Measurements from ENCODE around the gene CCDC97.

The CCDC97 gene

DNA sequence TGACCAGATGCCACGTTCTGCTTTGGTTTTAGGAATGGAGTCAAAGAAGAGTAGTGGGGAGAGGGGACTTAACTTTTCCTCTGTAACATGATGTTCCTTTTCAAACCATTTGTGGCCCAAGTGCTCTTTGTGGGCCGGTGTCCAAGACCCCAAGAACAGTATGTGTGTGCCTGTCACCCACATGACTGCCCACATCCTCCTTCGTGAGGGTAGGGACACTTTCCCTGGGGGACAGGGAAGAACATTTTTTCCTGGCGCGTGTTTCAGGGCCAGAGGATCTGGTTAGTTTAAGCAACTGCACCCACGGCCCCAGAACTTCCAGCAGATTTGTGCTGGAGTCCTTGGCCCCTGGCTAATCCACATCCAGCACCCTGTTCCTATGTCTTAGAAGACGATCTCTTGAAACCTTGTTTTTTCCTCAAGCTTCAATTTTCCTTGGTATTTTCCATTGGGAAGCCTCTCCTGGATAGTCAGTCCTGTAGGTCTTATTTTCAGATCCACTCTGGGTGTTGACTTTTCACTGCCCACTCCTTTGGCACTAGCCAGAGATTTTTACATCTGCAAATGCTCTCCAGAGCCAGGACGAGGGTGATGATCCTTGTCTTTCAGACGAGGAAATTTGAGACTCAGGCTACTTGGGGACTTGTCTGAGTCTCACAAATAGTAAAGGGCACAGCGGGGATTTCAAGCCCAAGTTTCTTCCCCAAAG lies 10.8 kb upstream of the CCDC97 start:
- no peak for DNase-seq

DNA sequence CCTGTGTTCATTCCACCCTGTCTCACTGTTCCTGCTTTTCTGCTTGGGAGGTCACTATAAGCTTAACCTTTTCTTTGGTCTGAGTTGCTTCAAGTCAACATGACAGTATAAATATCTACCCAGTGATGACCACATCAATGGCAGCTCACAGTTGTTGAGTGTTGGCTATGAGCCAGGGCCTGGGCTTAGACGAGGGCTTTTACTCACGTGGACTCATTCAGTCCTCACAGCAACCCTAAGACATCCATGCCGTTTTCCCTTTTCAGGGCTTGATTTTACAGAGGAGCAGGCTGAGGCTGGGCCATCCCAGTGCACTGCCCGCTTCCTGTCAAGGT lies 10.2 kb upstream of the CCDC97 start:
- peak; percentile 46 for DNase-seq

DNA sequence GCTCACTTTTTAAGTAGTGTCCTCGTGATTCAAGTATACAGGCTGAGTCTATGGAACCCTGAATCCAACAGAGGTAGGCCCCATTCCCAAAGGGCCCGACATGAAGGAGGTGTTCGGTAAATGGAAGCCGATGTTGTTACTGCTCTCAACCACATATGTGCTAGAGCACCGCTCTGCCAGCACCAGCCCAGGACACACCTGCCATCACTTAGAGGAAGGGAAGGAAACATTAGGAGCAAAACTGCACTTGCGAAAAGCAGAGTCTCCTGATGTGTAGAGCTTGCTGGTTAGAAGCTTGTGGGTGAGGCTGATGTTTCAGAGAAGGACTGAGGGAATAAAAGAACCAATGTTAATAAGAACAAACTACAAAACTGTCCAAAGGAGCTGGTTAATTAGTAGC lies 9.4 kb upstream of the CCDC97 start:
- no peak for DNase-seq

DNA sequence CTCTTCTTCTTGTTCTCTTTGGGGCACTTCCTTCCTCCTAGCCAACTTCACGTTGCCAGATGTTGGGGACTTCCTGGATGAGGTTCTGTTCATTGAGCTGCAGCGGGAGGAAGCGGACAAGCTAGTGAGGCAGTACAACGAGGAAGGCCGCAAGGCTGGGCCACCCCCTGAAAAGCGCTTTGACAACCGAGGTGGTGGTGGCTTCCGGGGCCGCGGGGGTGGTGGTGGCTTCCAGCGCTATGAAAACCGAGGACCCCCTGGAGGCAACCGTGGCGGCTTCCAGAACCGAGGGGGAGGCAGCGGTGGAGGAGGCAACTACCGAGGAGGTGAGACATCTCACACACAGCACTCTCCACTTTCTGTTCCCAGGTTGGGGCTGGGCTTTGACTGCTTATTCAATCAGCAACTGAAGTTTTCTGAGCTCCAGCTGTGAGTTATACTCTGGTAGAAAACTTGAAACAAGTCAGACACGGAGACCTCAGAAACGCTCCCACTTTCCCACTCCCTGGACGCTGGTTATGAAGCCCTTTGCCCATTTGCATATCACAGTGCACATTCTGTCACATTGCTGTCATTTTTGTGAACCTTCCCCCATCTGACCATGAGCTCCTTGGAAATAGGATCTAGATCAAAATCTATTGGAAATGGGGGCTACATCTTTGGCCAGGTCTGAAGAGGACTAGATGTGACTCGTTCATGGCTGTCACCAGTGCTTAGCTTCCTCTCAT lies 7.2 kb upstream of the CCDC97 start:
- no peak for DNase-seq

DNA sequence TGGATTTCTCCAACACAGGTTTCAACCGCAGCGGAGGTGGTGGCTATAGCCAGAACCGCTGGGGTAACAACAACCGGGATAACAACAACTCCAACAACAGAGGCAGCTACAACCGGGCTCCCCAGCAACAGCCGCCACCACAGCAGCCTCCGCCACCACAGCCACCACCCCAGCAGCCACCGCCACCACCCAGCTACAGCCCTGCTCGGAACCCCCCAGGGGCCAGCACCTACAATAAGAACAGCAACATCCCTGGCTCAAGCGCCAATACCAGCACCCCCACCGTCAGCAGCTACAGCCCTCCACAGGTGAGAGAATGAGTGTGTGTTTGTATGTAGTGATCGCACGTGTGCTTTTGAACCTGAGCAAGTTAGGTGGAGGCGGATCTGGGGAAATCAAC lies 6.0 kb upstream of the CCDC97 start:
- DNase-seq, result no peak

DNA sequence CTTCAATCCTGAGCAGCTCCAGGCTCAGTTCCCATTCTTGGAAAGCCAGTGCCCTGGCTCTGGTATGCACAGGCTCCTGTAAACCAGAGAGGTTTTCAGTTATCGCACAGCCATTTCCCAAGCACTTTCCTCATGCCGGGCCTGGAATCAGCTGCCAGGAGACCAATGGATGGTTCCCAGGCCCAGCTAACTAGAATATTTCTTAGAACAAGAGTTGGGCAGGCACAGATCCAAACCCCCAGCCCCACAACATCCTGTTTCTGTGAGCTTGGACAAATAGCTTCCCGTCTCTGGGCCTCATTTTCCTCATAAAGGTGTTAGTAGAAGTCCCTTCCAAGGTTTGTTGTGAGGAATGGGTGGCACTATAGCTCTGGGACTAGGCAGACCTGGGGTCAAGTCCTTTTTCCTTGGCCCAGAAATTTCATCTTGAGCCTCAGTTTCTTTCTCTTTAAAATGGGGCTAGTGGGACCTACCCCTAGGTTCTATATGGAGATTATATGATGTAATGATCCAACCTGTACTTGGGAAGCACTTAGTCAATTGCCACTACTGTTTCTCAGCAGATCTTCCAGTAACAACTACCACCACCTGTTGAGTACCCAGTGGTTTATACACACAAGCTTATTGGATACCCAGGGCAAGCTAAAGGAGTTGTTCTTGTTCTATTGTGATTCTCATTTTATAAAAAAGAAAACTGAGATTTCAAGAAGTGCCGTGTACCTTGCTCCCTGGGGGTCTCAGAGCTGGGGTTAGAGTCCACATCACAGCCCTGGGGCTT lies 5.1 kb upstream of the CCDC97 start:
- DNase-seq, result no peak

DNA sequence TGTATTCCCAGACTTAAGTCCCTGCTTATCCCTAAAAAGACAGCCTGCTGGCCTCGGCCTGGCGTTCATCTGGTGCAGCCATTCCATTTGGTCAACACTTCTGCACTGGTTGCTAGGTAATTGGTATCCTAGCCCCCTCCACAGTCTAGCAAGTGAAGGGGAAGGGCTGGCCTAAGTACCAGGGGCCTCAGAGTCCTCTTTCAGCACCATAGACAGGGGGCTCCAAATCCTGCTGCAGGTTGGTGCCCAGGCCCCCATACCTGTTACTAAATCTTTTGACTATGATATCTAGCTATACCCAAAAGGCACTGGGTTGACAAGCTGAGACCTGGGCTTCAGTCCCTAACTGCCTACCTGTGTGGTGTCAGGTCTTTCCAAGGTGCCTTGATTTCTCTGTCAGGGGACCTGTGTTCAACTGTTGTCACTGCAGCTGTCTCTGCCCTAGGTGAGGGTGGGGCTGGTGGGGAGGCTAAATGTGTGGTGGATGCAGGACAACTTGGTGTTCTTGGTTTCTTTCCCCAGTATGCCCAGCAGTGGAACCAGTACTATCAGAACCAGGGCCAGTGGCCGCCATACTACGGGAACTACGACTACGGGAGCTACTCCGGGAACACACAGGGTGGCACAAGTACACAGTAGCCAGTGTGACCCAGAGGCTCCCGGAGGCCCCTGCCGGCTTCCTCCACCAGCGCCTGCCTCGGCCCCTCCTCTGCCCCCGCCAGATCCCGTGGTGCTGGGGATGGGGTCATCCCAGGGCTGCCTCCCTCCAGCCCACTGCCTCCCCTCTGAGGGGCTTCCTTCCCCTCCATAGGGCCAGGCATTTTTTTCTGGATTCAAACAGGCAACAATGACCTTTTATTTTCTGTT lies 3.8 kb upstream of the CCDC97 start:
- no peak for DNase-seq

DNA sequence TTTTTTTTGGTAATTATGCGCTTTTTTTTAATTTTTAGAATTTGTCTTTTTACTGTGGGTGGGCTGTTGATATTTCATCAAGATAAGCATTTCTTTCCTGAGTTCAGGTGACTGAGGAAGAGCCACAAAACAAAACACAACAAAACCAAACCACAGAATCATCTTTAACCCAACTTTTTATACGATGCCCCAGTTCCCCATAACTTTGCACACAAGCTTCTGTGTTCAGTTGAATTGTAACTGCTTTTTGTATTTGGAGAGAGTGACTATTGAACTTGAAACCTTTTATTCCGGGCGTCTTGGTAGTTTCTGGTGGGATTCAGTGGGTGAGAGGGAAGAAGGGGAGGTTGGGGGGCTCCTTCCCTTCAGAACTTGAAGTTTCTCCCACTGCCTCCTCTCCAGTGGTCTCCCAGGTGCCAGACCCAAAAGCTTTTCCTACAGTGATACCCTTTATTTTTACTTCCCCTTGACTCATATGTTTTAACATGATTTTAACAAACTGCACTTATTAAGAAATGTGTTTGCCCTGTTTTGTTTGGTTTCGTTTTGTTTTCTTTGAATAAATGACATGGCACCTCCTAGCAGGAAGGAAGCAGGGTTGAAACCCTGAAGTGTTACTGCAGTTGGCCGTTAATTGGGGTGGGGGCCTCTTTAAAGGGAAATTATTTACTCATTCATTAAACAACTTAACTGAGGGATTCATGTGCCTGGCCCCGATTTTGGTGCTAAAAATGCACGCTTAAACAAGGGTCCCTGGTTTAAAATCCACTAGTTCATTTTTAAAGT lies 2.7 kb upstream of the CCDC97 start:
- peak; percentile 50 for DNase-seq

DNA sequence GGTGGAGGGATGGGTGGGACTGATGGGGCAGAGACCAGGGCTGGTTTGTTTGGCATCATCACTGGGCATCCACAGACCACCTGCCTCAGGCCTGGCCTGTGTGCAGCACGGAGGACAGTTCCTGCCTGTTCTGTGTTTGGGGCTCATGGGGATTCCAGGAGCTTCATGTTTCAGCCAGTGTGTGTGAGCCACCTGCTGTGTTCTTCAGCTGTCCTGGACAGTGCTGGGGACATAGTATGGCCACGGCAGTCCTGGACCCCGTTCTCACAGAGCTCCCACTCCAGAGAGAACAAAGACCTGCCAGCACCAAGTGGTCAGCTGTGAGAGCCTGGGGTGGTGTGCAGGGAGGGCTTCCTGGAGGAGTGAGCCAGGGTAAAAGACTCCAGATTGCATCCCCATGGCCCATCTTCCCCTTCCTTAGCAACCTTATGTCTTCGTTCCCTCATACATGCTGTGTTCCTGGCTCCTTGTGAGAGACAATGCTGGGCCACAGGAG lies 2.0 kb upstream of the CCDC97 start:
- no peak for DNase-seq

DNA sequence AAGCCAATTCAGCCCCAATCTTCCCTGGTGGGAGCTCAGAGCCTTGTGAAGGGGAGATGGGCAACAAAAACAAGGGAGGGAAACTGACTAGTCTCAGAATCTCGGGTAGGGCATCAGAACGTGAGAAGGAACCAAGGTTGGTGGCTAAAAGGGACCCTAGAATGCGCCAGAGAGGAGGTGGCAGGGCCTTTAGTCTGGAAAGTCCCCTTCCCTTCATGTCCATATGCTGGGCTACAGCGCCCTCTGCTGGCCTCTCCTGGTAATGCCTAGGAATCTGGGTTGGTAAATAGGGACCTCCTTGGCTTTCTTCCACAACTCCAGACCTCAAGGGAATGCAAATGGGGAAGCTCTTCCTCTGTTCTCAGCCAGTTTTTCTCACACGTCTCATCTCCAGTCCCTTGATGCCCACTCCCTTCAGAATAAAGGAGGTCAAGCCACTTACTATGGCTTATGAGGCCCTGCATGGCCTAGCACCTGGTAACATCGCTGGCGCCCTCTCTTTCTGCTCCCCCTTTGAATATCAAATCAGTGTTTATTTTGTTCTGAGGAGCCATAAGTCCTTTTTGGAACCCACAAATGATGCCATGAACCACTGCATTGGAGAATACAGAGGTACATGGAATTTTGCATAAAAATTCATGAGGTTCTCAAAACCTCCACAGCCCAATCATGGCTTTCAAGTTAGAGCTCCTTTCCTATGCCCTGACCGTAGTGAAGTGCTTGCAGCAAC lies 1.4 kb upstream of the CCDC97 start:
- peak; percentile 93 for DNase-seq

DNA sequence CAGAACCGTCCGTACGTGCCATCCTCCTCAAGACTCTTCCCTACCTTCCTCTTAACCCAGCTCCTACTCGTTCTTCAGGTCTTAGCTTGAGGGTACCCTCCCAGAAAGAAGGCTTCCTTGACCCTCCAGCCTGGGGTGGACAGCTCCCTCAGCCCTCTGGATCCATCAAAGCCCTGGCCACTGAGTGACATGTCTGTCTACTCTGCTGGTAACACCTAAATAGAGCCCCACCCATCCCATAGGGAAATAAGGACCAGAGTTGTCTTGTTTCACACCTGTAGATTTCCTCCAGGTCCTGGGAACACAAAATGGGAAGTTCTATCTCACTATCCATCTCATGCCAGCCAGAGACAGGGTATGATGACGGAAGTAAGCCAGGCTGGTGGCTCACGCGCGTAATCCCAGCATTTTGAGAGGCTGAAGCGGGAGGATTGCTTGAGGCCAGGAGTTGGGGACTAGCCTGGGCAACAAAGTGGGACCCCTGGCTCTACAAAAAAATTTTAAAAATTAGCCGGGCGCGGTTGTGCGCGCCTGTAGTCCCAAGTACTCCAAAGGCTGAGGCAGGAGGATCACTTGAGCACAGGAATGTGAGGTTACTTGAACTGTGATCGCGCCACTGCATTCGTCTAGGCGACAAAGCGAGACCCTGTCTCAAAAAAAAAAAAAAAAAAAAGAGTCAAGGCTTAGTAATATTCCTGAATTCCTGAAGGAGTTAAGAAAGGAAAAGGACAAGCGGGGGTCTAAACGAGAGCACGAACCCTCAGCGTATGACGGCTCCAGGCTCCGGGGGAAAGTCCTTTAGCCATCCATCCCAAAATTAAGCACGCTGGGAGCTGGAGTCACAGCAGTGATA lies 566 bp upstream of the CCDC97 start:
- DNase-seq, result no peak

DNA sequence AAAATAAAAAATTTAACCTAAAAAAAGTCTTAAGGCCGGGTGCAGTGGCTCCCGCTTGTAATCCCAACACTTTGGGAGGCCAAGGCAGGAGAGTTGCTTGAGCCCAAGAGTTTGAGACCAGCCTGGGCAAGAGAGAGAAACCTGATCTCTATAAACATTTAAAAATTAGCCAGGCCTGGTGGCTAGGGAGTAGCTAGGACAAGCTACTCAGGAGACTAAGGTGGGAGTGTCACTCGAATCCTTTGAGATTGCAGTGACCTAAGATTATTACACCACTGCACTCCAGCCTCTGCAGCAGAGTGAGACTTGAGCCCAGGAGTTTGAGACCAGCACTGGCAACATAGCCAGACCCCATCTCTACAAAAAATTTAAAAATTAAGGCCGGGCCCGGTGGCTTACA lies 1.1 kb downstream of the CCDC97 start:
- DNase-seq, result no peak

DNA sequence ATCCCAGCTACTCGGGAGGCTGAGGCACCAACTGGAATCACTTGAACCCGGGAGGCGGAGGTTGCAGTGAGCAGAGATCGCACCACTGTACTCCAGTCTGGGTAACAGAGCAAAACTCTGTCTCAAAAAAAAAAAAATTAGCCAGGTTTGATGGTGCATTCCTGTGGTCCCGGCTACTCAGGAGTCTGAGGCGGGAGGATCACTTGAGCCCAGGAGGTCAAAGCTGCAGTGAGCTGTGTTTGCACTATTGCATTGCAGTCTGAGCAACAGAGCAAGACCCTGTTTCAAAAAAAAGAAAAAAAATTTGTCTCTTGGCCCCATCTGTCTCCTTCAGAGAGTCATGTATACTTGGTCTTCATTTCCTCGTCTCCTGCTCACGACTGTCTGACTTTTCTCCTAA lies 1.6 kb downstream of the CCDC97 start:
- no peak for DNase-seq

DNA sequence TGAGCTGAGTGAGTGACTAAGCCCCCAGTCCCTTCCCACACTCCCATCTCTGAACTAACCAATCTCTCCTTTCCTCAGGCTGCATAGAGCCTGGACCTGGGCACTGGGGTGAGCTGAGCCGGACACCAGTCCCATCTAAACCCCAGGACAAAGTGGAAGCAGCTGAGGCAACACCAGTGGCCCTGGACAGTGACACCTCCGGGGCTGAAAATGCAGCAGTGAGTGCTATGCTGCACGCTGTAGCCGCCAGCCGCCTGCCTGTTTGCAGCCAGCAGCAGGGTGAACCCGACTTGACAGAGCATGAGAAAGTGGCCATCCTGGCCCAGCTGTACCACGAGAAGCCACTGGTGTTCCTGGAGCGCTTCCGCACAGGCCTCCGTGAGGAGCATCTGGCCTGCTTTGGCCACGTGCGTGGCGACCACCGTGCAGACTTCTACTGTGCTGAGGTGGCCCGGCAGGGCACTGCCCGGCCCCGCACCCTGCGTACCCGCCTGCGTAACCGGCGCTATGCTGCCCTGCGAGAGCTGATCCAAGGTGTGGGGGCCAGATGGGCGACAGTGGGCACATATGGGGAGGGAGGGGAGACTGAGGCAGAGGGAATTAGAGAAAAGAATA lies 6.4 kb downstream of the CCDC97 start:
- no peak for DNase-seq

DNA sequence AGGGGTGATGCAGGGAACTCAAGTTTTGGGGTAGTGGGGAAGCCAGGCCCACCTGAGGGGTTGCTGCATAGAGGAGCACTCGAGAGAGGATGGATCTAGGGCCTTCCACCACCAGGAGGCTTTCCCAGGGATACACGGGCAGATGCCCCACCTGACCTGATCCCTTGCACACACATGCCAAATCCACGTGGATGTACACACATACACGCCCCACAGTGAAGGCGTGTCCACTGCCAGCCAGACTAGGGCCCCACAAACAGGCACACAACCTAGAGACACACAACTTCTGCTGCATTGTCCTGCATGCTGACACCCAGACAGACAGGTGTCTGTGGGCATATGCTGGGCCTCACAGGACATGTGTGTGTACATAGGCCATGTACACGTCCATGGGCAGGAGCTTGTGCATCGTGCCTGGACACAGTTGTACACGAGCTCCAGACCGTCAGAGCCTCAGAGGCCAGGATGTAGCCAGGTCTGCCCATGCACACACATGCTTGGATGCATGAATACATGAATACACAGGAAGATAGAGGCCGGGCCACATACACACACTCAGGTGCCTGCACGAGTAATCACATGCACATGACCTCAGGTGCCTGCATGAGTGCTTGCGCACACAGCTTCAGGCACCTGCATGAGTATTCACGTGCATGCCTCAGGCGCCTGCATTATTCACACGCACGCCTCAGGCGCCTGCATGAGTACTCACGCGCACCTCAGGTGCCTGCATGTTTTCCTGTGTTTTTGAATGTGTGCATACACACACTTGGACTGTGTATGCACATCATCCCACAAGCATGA lies 8.9 kb downstream of the CCDC97 start:
- DNase-seq, result no peak

DNA sequence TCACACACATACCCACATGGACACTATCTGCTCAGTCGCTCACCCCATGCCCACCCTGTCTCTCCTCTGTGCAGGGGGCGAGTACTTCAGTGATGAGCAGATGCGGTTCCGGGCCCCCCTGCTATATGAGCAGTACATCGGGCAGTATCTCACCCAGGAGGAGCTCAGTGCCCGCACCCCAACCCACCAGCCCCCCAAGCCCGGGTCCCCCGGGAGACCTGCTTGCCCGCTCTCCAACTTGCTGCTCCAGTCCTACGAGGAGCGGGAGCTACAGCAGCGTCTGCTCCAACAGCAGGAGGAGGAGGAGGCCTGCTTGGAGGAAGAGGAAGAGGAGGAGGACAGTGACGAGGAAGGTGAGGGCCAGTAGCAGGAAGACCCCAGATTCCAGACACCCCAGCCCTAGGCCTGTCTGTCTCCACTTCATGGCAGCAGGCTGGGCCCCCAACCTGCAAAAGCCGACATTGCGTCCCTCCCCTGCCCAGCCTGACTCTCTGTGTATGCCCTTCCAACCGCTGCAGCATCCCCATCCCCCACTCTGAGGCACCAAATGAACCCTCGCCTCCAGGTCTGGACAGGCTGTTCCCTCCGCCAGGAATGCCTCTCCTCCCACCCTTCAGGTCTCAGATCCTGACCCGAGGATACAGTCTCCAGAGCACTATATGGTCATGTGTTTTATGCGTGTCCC lies 9.7 kb downstream of the CCDC97 start:
- no peak for DNase-seq

DNA sequence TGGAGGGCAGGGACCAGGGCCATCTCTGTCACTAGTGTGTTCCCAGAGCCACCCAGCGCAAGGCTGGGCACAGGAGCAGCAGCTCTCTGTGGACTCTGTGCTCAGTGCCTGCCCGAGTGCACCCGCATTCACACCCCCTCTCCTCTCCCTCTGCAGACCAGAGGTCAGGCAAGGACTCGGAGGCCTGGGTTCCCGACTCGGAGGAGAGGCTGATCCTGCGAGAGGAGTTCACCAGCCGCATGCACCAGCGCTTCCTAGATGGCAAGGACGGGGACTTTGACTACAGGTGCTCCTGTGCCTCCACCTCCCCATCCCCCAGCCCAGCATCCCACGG lies 10.2 kb downstream of the CCDC97 start:
- no peak for DNase-seq

DNA sequence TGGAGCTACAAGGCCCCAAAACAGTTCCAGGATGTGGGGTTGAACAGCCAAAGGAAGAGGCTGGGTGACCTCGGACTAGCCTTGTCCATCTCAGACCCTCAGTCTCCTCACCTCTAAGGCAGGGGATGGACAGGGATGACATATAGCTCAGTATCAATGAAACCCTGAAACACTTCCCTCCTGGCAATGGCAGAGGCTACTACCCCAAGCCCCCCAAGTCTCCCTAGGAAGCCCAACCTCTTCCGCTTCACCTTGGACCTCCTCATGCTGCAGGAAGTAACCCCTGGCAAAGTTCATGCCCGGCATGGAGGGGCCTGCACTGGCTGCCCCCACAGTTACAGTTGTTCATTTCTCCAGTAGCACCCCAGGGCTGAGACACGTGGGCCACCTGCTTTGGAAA lies 10.6 kb downstream of the CCDC97 start:
- no peak for DNase-seq

DNA sequence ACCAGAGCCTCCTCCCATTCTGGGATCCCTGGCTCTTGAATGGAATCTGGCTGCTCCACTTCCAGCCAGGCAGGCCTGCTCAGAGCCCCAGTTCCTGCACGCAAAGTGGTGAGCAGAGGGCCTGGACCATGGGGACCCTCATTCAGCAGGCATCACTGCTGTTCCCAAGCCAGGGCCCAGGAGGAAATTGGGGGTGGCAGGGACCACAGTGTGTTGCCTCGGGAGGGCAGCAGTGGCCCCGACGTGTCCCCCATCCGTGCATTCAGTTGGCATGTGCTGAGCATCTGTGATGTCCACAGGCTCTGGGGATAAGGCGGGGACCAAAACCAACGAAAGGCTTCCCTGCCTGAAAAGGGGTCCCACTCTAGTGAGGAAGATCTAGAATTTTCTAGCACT lies 11.2 kb downstream of the CCDC97 start:
- DNase-seq, result no peak

All from hematopoietic multipotent progenitor cell treated with erythropoietin and hydrocortisone succinate and interleukin-3 and kit ligand, for 4 days (in vitro differentiated cells).